IPS-20b (cell line): Measurements from ENCODE around the gene DAAM1.

ENCODE experiments used
- H3K27ac ChIP-seq: one replicate; pipeline ENCODE4 v1.5.1; 2013; ENCODE audit warnings: low read length
- H3K27me3 ChIP-seq: 2 replicates; pipeline ENCODE4 v1.6.1; 2013; ENCODE audit warnings: mild to moderate bottlenecking, low read length, inconsistent platforms; ENCODE audit not compliant: insufficient read depth
- H3K36me3 ChIP-seq: 2 replicates; pipeline ENCODE4 v1.6.1; 2013; ENCODE audit warnings: low read depth, mild to moderate bottlenecking, inconsistent platforms, low read length, moderate library complexity; ENCODE audit not compliant: insufficient read depth
- H3K4me1 ChIP-seq: 2 replicates; pipeline ENCODE4 v1.6.1; 2013; ENCODE audit warnings: mild to moderate bottlenecking, control low read depth, inconsistent platforms, low read length, moderate library complexity; ENCODE audit not compliant: insufficient read depth
- H3K4me3 ChIP-seq: 2 replicates; pipeline ENCODE4 v1.5.1; 2013; ENCODE audit warnings: mild to moderate bottlenecking, low read length, inconsistent platforms
- H3K9ac ChIP-seq: 2 replicates; pipeline ENCODE4 v1.6.1; 2013; ENCODE audit warnings: low read depth, mild to moderate bottlenecking, inconsistent platforms, low read length, moderate library complexity
- H3K9me3 ChIP-seq: 2 replicates; pipeline ENCODE4 v1.6.1; 2013; ENCODE audit warnings: mild to moderate bottlenecking, low read depth, low read length, inconsistent platforms; ENCODE audit not compliant: insufficient read depth

The DAAM1 gene

DNA sequence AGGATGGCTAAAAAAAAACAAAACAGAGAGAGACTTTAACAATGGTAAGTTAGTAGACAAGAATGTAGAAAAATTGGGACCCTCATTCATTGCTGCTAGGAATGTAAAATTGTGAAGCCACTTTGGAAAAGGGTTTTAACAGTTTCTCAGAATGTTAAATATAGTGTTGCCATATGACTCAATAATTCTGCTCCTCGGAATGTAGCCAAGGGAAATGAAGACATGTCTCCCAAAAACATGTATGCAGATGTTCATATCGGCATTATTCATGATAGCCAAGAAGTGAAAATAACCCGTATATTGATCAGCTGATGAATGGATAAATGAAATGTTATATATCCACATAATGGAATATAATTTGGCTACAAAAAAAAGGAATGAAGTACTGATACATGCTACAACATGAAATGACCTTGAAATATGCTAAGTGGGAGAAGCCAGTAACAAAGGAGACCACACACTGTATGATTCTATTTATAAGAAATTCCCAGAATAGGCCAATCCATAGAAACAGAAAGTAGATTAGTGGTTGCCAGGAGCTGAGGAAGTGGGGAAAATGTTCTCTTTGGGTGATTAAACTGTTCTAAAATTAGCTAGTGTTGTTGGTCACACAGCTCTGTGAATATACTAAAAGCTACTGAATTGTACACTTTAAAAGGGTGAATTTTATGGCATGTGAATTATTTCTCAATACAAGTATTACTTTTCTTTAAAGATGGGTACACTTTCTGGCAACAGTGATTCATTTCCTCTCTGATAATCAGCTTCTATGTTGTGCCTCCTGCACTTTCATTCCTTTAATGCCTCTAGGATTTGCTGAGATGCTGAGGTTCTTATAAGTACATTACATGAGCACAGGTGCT is 132.5 kb downstream of the DAAM1 start:
- Histone ChIP-seq H3K4me3 (no peak overlapping the region), H3K9me3 (no peaks in the 10 kb centered on the region), H3K9ac (no peak overlapping the region), H3K4me1 (no peaks in the 10 kb centered on the region), H3K36me3 (peaks cover 6% of the 10 kb centered on the region), H3K27me3 (no peaks in the 10 kb centered on the region), H3K27ac (no peak overlapping the region)

- Histone ChIP-seq H3K9ac (no peak overlapping the region), H3K4me3 (no peak overlapping the region), H3K27ac (no peak overlapping the region), H3K27me3 (no peaks in the 10 kb centered on the region), H3K36me3 (peaks cover 12% of the 10 kb centered on the region), H3K4me1 (no peaks in the 10 kb centered on the region), H3K9me3 (no peaks in the 10 kb centered on the region)
These were observed 133.1 kb downstream of the DAAM1 start for GRCh38 chr14:59321626-59321949.

DNA sequence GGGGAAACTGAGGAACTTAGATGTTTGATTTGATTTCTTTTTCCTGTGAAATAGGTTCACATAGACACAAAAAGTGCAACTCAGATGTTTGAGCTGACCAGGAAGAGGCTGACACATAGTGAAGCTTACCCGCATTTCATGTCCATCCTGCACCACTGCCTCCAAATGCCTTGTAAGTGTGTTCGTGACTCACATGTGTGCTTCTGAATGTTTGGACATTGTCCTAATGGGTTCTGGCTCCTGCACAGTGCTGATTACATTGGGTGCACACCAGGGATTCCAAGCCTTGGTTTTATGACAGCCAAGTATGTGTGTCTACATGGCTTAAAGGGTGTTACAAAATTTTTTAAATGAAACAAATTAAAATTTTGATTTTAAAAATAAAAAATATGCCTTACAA is 137.4 kb downstream of the DAAM1 start:
- Histone ChIP-seq H3K27me3 (no peaks in the 10 kb centered on the region), H3K36me3 (peaks cover 16% of the 10 kb centered on the region), H3K4me1 (peaks cover 20% of the 10 kb centered on the region), H3K4me3 (no peak overlapping the region), H3K9ac (no peak overlapping the region), H3K9me3 (no peaks in the 10 kb centered on the region), H3K27ac (no peak overlapping the region)

GRCh38 chr14:59328454-59328853 is 140.0 kb downstream of the DAAM1 start:
- Histone ChIP-seq H3K27ac (no peak overlapping the region), H3K27me3 (no peaks in the 10 kb centered on the region), H3K4me3 (no peak overlapping the region), H3K9me3 (no peaks in the 10 kb centered on the region), H3K4me1 (peaks cover 20% of the 10 kb centered on the region), H3K9ac (no peak overlapping the region), H3K36me3 (peaks cover 26% of the 10 kb centered on the region)

DNA sequence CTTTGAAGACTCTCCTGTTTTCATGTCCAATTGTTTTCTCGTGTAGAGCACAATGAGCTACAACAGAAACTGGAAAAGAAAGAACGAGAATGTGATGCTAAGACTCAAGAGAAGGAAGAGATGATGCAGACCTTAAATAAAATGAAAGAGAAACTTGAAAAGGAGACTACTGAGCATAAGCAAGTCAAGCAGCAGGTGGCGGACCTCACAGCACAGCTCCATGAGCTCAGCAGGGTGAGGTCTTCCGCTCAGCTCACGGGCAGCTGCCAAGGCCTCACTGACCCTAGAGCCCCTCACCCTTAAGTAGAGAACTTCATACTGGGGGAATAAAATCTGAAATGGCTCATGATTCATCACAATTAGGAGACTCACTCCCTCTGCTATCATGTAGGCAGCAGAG is 142.0 kb downstream of the DAAM1 start:
- H3K9ac ChIP-seq: no peak overlapping the region
- peaks cover 28% of the 10 kb centered on the region for H3K36me3 ChIP-seq
- no peaks in the 10 kb centered on the region for H3K9me3 ChIP-seq
- H3K27ac ChIP-seq: no peak overlapping the region
- H3K27me3 ChIP-seq: no peaks in the 10 kb centered on the region
- no peak overlapping the region for H3K4me3 ChIP-seq
- peaks cover 26% of the 10 kb centered on the region for H3K4me1 ChIP-seq

- Histone ChIP-seq H3K4me3 (no peak overlapping the region), H3K27me3 (no peaks in the 10 kb centered on the region), H3K27ac (no peak overlapping the region), H3K36me3 (peaks cover 21% of the 10 kb centered on the region), H3K9ac (no peak overlapping the region), H3K9me3 (no peaks in the 10 kb centered on the region), H3K4me1 (peaks cover 28% of the 10 kb centered on the region)
These were observed 142.8 kb downstream of the DAAM1 start for GRCh38 chr14:59331217-59331616.

DNA sequence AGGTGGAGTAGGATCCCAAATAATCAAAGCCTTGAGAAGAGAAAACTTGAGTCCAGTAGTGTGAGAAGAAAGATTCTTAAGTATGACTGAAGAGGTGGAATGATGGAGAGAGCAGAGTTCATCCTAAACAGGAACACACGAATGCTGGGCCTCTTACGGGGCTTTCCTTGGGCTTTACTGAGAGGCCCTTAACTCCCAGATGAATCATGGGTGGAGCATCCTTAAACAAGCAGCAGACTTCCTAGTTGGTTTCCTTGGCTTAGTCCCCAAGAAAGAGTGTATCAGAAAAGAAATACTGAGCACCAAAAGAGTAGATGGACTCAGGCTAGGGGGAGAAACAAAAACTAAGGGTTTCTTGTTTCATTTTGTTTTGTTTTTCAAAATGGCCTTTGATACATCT is 144.3 kb downstream of the DAAM1 start:
- H3K27ac ChIP-seq: no peak overlapping the region
- H3K9ac ChIP-seq: no peak overlapping the region
- H3K27me3 ChIP-seq: no peaks in the 10 kb centered on the region
- H3K9me3 ChIP-seq: no peaks in the 10 kb centered on the region
- H3K36me3 ChIP-seq: peaks cover 13% of the 10 kb centered on the region
- no peak overlapping the region for H3K4me3 ChIP-seq
- peaks cover 35% of the 10 kb centered on the region for H3K4me1 ChIP-seq

GRCh38 chr14:59333235-59333634 is 144.8 kb downstream of the DAAM1 start:
- Histone ChIP-seq H3K4me1 (peaks cover 39% of the 10 kb centered on the region), H3K36me3 (peaks cover 13% of the 10 kb centered on the region), H3K27ac (no peak overlapping the region), H3K27me3 (no peaks in the 10 kb centered on the region), H3K9ac (no peak overlapping the region), H3K4me3 (no peak overlapping the region), H3K9me3 (no peaks in the 10 kb centered on the region)

DNA sequence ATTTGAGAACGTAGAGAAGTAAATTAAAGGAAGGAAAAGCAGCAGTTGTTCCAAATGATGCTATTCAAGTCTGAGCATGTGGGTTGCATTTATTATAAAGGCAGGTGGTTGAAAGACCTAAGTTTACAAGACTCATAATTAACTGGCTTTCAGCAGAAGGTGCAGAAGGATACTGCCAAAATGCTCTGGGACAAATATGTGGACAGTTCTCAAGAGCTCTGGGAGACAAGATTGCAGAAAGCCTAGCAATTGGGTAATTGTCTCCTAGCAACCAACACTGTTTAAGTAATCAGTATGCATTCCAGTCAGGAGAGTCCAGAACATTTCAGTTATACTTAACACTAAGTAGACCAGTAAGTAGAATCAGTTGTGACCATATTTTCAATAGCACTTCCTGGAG is 145.2 kb downstream of the DAAM1 start:
- Histone ChIP-seq H3K9ac (no peak overlapping the region), H3K27ac (no peak overlapping the region), H3K27me3 (no peaks in the 10 kb centered on the region), H3K4me1 (peaks cover 42% of the 10 kb centered on the region), H3K36me3 (peaks cover 13% of the 10 kb centered on the region), H3K9me3 (no peaks in the 10 kb centered on the region), H3K4me3 (no peak overlapping the region)

- Histone ChIP-seq H3K27ac (no peak overlapping the region), H3K27me3 (no peaks in the 10 kb centered on the region), H3K4me3 (no peak overlapping the region), H3K9ac (no peak overlapping the region), H3K9me3 (no peaks in the 10 kb centered on the region), H3K36me3 (peaks cover 13% of the 10 kb centered on the region), H3K4me1 (peaks cover 38% of the 10 kb centered on the region)
These were observed 145.8 kb downstream of the DAAM1 start for GRCh38 chr14:59334253-59334652.

DNA sequence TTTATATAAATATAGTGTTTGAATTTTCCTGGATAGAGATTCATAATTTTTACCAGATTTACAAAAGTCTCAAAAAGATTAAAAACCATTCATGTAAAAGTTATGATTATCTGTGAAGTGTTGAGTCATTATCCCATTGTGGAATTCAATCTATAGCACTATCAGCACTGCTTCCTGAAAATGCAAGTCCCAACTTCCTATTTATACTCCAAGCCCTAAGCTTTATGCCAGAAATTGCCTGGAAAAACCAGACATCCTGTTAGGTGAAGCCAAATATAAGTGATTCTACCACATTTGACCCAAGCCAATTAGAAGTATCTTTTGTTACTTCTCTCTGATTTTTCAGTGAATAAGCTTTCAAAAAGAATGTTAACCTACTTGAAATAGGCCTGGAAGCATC is 147.6 kb downstream of the DAAM1 start:
- Histone ChIP-seq H3K27ac (no peak overlapping the region), H3K27me3 (no peaks in the 10 kb centered on the region), H3K4me3 (no peak overlapping the region), H3K9ac (no peak overlapping the region), H3K4me1 (peaks cover 27% of the 10 kb centered on the region), H3K36me3 (peaks cover 13% of the 10 kb centered on the region), H3K9me3 (no peaks in the 10 kb centered on the region)

DNA sequence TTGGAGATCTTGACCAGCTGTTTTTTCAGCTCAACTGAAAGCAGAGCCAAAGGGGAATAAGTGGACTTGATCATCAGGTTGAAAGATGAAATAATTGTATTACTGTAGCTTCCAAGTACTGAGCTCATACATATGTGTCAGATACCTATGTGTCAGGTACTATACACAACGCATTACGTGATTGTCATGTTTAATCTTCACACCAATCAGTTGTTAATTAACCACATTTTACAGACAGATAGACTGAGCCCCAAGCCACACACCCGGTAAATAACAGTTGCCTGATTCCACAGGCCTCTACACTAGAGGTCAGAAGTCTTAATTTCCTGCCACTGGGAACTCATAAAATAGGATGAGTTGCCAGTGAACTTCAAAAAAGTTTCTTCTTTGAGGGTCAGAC is 148.2 kb downstream of the DAAM1 start:
- Histone ChIP-seq H3K27me3 (no peaks in the 10 kb centered on the region), H3K27ac (no peak overlapping the region), H3K4me1 (peaks cover 27% of the 10 kb centered on the region)

More for the DNA sequence above, 148.2 kb downstream of the DAAM1 start:
- no peak overlapping the region for H3K9ac ChIP-seq
- H3K9me3 ChIP-seq: no peaks in the 10 kb centered on the region
- H3K4me3 ChIP-seq: no peak overlapping the region
- peaks cover 11% of the 10 kb centered on the region for H3K36me3 ChIP-seq
